ENCODE data around the gene PDILT. TPM values are rescaled to one million over a fixed set of nuclear protein-coding genes. Genes with fewer than 3 reads are reported as not detected.

The PDILT gene, protein sequence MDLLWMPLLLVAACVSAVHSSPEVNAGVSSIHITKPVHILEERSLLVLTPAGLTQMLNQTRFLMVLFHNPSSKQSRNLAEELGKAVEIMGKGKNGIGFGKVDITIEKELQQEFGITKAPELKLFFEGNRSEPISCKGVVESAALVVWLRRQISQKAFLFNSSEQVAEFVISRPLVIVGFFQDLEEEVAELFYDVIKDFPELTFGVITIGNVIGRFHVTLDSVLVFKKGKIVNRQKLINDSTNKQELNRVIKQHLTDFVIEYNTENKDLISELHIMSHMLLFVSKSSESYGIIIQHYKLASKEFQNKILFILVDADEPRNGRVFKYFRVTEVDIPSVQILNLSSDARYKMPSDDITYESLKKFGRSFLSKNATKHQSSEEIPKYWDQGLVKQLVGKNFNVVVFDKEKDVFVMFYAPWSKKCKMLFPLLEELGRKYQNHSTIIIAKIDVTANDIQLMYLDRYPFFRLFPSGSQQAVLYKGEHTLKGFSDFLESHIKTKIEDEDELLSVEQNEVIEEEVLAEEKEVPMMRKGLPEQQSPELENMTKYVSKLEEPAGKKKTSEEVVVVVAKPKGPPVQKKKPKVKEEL
- not detected in 5 replicates for total RNA-seq (2022; extraction: Qiagen RNA extraction)

DNA sequence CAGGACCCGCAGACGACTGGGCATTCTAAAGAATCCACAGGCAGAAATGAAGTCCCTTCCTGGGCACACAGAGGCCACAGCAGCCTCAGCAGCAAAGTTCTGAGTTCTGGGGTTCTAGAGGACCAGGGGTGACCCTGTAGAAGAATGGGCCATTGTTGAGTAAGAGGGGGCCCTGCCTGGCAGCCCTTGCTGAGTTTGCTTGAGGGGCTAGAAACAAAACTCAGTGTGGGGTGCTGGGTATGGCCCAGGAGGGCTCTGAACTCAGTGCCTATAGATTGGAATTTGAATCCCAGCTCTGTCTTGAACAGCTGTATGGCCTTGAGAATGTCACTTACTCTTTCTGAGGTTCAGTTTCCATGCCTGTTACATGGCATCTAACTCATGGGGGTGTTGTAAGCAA is at the start of gene PDILT:
PDILT (minus strand) TSS at position 101 of the 400 bp plus-strand sequence. CDS start 5,437 bp downstream, outside the sequence.

DNA sequence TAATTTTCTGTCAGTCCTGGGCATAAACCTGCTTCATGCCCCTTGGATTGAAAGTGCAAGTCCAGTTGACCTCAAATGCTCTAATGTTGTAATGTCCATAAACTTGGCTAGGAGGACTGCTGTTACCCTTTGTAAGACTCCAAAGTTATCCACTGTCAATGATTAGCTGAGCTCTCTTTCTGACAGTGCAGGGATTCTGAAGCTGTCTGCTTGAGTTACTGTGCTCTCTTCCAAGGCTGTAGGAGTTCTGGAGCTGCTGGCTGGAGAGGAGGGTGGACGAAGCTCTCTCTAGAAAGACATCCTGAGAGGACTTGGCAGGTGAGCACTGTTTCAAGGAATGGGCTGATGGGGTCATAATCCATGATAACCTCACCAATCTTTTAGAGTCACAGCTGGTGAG is 46.8 kb upstream of the PDILT start, which contains the start of gene ACSM2A:
ACSM2A (plus strand) TSS at position 158 of the 400 bp plus-strand sequence. CDS start 8,594 bp downstream, outside the sequence.

DNA sequence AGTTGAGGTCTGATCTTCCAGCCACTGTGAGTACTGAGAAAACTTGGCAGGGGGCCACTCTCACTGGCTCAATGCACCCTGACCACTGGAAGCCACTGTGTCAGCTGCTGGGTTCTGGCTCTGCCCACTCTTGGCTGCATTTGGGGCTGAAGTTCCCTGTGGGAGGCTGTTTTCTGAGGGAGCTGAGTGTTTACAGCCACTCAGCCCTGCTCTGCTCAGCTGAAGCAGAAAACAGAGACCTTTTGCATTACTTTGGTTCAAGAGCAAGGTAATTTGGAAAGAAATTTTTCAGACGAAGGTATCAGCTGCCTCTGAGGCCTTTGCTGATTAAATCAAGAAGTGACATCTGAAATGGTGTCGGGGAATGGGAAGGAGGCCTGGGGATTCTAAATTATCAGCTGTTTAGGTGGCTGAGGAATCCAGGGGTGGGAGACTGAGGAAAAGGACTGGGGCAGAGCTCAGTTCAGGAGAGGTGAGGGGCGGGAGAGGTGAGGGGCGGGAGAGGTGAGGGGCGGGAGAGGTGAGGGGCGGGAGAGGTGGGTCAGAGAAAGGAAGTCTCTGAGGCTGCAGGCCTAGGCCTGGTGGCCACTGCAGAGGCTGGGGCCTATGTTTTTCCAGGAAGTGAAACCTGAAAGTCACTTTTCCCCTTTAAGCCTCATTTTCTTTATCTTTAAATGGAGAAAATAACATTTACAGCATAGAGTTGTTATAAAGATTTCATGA is 5.0 kb upstream of the PDILT start, which contains the start of gene ACSM5:
ACSM5 (plus strand) TSS at position 137 of the 723 bp plus-strand sequence. CDS start 1,951 bp downstream, outside the sequence.

DNA sequence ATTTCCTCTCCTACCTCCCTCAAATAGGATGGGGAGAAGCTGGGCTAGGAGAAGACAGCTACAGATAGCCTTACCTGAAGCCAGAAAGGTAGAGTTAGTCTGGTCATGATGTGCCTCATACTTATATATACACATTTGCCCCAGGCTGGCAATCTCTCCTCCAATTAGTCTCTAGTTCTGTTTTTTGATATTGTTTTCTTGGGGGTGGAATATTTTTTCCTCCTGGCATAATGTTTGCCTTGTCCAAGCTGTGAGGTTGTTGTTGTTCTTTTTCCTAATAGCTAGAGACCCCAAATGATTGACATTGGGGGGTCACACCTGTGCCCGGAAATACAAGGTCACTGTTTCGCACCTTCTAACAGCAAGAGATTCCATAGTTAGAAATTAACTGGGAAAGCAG is 51.9 kb downstream of the PDILT start, which contains the start of gene UMOD:
UMOD (minus strand) TSS at position 101 of the 400 bp plus-strand sequence. CDS start 1,978 bp downstream, outside the sequence.

DNA sequence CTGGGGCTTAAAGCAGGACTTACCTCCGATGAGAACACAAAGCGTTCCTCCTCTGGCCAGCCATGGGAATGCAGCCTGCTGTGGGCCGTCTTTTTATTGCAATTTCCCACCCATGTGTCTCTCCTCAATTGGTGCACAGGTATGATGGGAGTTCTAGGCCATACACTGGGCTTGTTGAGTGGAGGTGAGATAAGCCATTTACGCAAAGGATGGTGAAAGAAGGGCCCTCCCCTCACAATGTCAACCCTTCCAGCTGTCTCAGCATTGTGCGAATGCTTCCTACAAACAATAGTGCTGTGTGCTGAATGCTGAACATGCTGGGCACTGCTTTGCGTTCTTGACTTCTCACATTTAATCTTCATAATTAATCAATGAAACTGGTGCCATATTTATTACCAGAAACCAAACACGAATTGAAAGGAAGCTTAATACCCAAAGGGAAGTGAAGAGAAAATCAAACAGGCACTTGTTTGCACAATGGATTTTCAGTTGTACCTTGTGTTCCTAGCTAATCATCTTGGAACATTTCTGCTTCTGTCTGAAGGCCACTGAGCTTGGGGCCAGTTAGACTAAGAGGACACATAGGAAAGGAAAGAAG is 77.0 kb downstream of the PDILT start, which contains the start of gene GP2:
GP2 (minus strand) TSS at position 70 of the 598 bp plus-strand sequence. CDS start 1,082 bp downstream, outside the sequence.

Other genes with a start within 250 kb of the PDILT start
- gene GP2, start 77.2 kb downstream of the PDILT start, total RNA-seq (2022; extraction: Qiagen RNA extraction) = 0.13 TPM in 1 of 5 replicates, not detected in the others
- not detected in 5 replicates for gene UMOD, start 52.0 kb downstream of the PDILT start, total RNA-seq (2022; extraction: Qiagen RNA extraction)
- gene ACSM5, start 4.8 kb upstream of the PDILT start, total RNA-seq (2022; extraction: Qiagen RNA extraction) = not detected in 5 replicates
- gene ACSM2A, start 46.8 kb upstream of the PDILT start, total RNA-seq (2022; extraction: Qiagen RNA extraction) = not detected in 5 replicates
- gene ACSM2B, start 171.6 kb upstream of the PDILT start, total RNA-seq (2022; extraction: Qiagen RNA extraction) = not detected in 5 replicates

Measured in A549 treated with dexamethasone at 1 μM for 4 hours (cell line).